ENCODE measurements around the gene KIF6. TPM values are rescaled to one million over a fixed set of nuclear protein-coding genes. Genes with fewer than 3 reads are reported as not detected.

KIF6 gene
- polyA plus RNA-seq, 2 of the 4 experiments (the other 2 are of a cell fraction), result 0.05 to 0.39 TPM

- H3K27ac ChIP-seq, result no peak overlapping the region
- WGBS (ENCODE audit: missing lambda C conversion rate), result 2% methylated on average over 2 of the region's 2 CpGs
- ChIA-PET POLR2A (no interaction called here), CTCF (no interaction called here)
- H3K4me1 ChIP-seq, result no peaks in the 10 kb centered on the region
- H3K9me3 ChIP-seq, result no peaks in the 10 kb centered on the region
- FAIRE-seq (no peak), ATAC-seq (no peak), DNase-seq (ENCODE audit: low read depth in 1 of 2, low spot score in 1 of 2) (no peak)
- no peak overlapping the region for H3K4me3 ChIP-seq
- no peak overlapping the region for H3K4me2 ChIP-seq
- no peak for TF ChIP-seq POLR2A (IDR thresholded peaks at IDR 0.05; ENCODE audit: low read length)
- no peak for TF ChIP-seq CHD2 (IDR thresholded peaks at IDR 0.05; ENCODE audit: low read length, partially characterized antibody)
- TF ChIP-seq RNF2 (IDR thresholded peaks at IDR 0.05; ENCODE audit: borderline replicate concordance, low read depth), result no peak
- no peak for TF ChIP-seq BCL3 (IDR thresholded peaks at IDR 0.05)
- TF ChIP-seq ESRRA (IDR thresholded peaks at IDR 0.05; ENCODE audit: borderline replicate concordance, low read length), result no peak
- TF ChIP-seq E2F6 (IDR thresholded peaks at IDR 0.05; ENCODE audit: borderline replicate concordance, low read depth), result no peak
- no peak for TF ChIP-seq MYC (IDR thresholded peaks at IDR 0.05; ENCODE audit: borderline replicate concordance, low read length)
- no peak for TF ChIP-seq GATA3 (IDR thresholded peaks at IDR 0.05; ENCODE audit: borderline replicate concordance)
- TF ChIP-seq KDM1A (IDR thresholded peaks at IDR 0.05; ENCODE audit: low read depth), result no peak
- no peak for TF ChIP-seq MAX (IDR thresholded peaks at IDR 0.05)
- no peak for TF ChIP-seq FOXS1 (CRISPR knock-in tag; IDR thresholded peaks at IDR 0.05)
- no peak for TF ChIP-seq EHMT2 (IDR thresholded peaks at IDR 0.05; ENCODE audit: low read depth)
- no peak for TF ChIP-seq HDAC2 (IDR thresholded peaks at IDR 0.05)
- TF ChIP-seq USF2 (IDR thresholded peaks at IDR 0.05), result no peak
- no peak for TF ChIP-seq CEBPB (IDR thresholded peaks at IDR 0.05)
- no peak for TF ChIP-seq ZFP36 (IDR thresholded peaks at IDR 0.05; ENCODE audit: borderline replicate concordance, partially characterized antibody)
- TF ChIP-seq ZSCAN20 (CRISPR knock-in tag; IDR thresholded peaks at IDR 0.05), result no peak
- no peak for TF ChIP-seq BHLHE40 (IDR thresholded peaks at IDR 0.05; ENCODE audit: low read depth, low read length)
- TF ChIP-seq KDM5A (IDR thresholded peaks at IDR 0.05), result no peak
- TF ChIP-seq FOSB (CRISPR knock-in tag; IDR thresholded peaks at IDR 0.05), result no peak
Observed at GRCh38 chr6:39688494-39688893, 36.7 kb downstream of the KIF6 start.

GRCh38 chr6:39686976-39687375, 38.2 kb downstream of the KIF6 start:
- Histone ChIP-seq H3K27ac (no peak overlapping the region), H3K4me2 (no peak overlapping the region), H3K4me3 (no peak overlapping the region), H3K9me3 (no peaks in the 10 kb centered on the region), H3K4me1 (no peaks in the 10 kb centered on the region)
- no peak for FAIRE-seq
- DNase-seq (ENCODE audit: low read depth in 1 of 2, low spot score in 1 of 2), result no peak
- ChIA-PET POLR2A (no interaction called here), CTCF (no interaction called here)
- ATAC-seq, result no peak
- WGBS (ENCODE audit: missing lambda C conversion rate), result 24% methylated on average over 6 of the region's 6 CpGs
- TF ChIP-seq HMGXB4 (CRISPR knock-in tag; IDR thresholded peaks at IDR 0.05; ENCODE audit: borderline replicate concordance) (no peak), RARB (CRISPR knock-in tag; IDR thresholded peaks at IDR 0.05) (no peak), CHD4 (IDR thresholded peaks at IDR 0.05; ENCODE audit: borderline replicate concordance) (no peak), CBX8 (IDR thresholded peaks at IDR 0.05) (no peak), KDM1A (IDR thresholded peaks at IDR 0.05; ENCODE audit: low read depth) (no peak), ELK1 (IDR thresholded peaks at IDR 0.05; ENCODE audit: low read depth, low read length) (no peak), HES2 (IDR thresholded peaks at IDR 0.05) (no peak), PBX3 (IDR thresholded peaks at IDR 0.05) (no peak), HEYL (CRISPR knock-in tag; IDR thresholded peaks at IDR 0.05) (no peak), PHF8 (IDR thresholded peaks at IDR 0.05; ENCODE audit: borderline replicate concordance, low read depth) (no peak)

All from A549 (cell line).